DOHH2 (cell line): ENCODE data around the gene BST2.

Experiments
- H3F3A ChIP-seq: fragments of 200-600 bp; sonication (generic), shearing (Covaris generic); 2 replicates; pipeline ENCODE4 v1.6.0; 2016; ENCODE audit warnings: antibody characterized with exemption, mild to moderate bottlenecking; ENCODE audit not compliant: control insufficient read depth, insufficient read depth
- H3K27ac ChIP-seq: fragments of 200-600 bp; sonication (generic); 2 replicates; pipeline ENCODE4 v1.5.1; 2014; ENCODE audit warnings: low read depth, mild to moderate bottlenecking, low read length, moderate library complexity
- H3K27me3 ChIP-seq: fragments of 200-600 bp; sonication (generic); 2 replicates; pipeline ENCODE4 v1.6.1; 2014; ENCODE audit warnings: mild to moderate bottlenecking, low read length, mixed read lengths; ENCODE audit not compliant: control insufficient read depth
- H3K36me3 ChIP-seq: fragments of 200-600 bp; sonication (generic); 2 replicates; pipeline ENCODE4 v1.6.1; 2014; ENCODE audit warnings: mild to moderate bottlenecking, low read length, moderate library complexity, mixed read lengths; ENCODE audit not compliant: control insufficient read depth
- H3K4me1 ChIP-seq: fragments of 200-600 bp; sonication (generic); 2 replicates; pipeline ENCODE4 v1.6.1; 2014; ENCODE audit warnings: mild to moderate bottlenecking, low read length, mixed read lengths; ENCODE audit not compliant: control insufficient read depth
- H3K4me2 ChIP-seq: fragments of 200-600 bp; sonication (generic); 2 replicates; pipeline ENCODE4 v1.6.0; 2014; ENCODE audit warnings: mild to moderate bottlenecking, low read length, moderate library complexity
- H3K4me3 ChIP-seq: fragments of 200-600 bp; sonication (generic); 2 replicates; pipeline ENCODE4 v1.5.1; 2014; ENCODE audit warnings: mild to moderate bottlenecking, low read length, mixed read lengths
- H3K79me2 ChIP-seq: fragments of 200-600 bp; sonication (generic); 2 replicates; pipeline ENCODE4 v1.6.1; 2014; ENCODE audit warnings: mild to moderate bottlenecking, low read length, mixed read lengths; ENCODE audit not compliant: control insufficient read depth
- H3K9me2 ChIP-seq: fragments of 200-600 bp; sonication (generic); replicated peaks from 2 replicates; pipeline ENCODE4 v1.6.1; 2014; ENCODE audit warnings: mild to moderate bottlenecking, low read length, mixed read lengths; ENCODE audit not compliant: control insufficient read depth
- H3K9me3 ChIP-seq: fragments of 200-600 bp; sonication (generic); 2 replicates; pipeline ENCODE4 v1.6.1; 2014; ENCODE audit warnings: antibody characterized with exemption, low read length, mixed read lengths; ENCODE audit not compliant: control insufficient read depth, insufficient read depth
- H4K20me1 ChIP-seq: fragments of 200-600 bp; sonication (generic); 2 replicates; pipeline ENCODE4 v1.6.0; 2014; ENCODE audit warnings: low read depth, mild to moderate bottlenecking, antibody characterized with exemption, low read length, moderate library complexity; ENCODE audit not compliant: control insufficient read depth, insufficient read depth
- CTCF ChIP-seq: fragments of 200-600 bp; sonication (generic); IDR thresholded peaks from one replicate; pipeline ENCODE4 v1.5.1; 2014; ENCODE audit warnings: antibody characterized with exemption, mild to moderate bottlenecking, low read depth, low read length; ENCODE audit not compliant: poor library complexity, severe bottlenecking
- EZH2phosphoT487 ChIP-seq: fragments of 200-600 bp; sonication (generic); IDR thresholded peaks from 2 replicates; pipeline ENCODE4 v1.6.1; 2017; ENCODE audit warnings: borderline replicate concordance, mild to moderate bottlenecking, antibody characterized with exemption, low read length, moderate library complexity, mixed read lengths

Gene BST2

DNA sequence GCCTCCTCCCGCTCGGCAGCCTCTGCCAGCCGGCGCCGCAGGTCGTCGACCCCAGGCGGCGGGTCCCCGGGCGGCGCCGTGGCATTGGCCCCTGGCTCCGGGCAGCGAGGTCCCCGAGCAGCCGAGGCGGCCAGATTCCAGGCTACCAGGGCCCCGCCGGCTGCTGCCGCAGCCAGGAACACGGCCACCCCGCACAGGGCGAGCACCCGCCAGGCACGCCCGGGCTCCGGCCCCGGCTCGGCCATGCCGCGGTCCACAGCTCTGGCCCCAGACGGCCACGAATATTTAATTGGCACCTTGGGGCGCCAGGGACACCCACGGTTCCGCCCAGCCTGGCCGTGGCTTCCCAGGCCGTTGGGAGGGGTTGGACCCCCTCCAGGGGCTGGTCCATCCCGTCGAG, 11.5 kb downstream of the BST2 start, which contains the start of gene CCDC194:
CCDC194 (minus strand) TSS at position 283 of the 400 bp plus-strand sequence; CDS start at position 245, 38 bp downstream.
- H3F3A ChIP-seq = peaks cover 22% of the 10 kb centered on the region
- no peaks in the 10 kb centered on the region for H3K9me2 ChIP-seq
- H3K27me3 ChIP-seq = 0 out of 2 replicates have a peak, but pooled peaks cover 2% of the 10 kb centered on the region
- H3K4me3 ChIP-seq = no peak within 1 kb of the TSS
- H3K4me2 ChIP-seq = peak within 1 kb of the TSS; percentile 45
- no peaks in the 10 kb centered on the region for H3K9me3 ChIP-seq
- H4K20me1 ChIP-seq = no peaks in the 10 kb centered on the region
- peak within 1 kb of the TSS; percentile 64 for H3K27ac ChIP-seq
- H3K4me1 ChIP-seq = peaks cover 32% of the 10 kb centered on the region
- no peak for TF ChIP-seq EZH2phosphoT487
- TF ChIP-seq CTCF = no peak
- peaks cover 11% of the 10 kb centered on the region for H3K36me3 ChIP-seq
- H3K79me2 ChIP-seq = no peaks in the 10 kb centered on the region

- Histone ChIP-seq H3K27me3 (0 out of 2 replicates have a peak, but pooled peaks cover 2% of the 10 kb centered on the region), H3K4me3 (no peak overlapping the region), H3K9me3 (no peaks in the 10 kb centered on the region), H3K36me3 (peaks cover 8% of the 10 kb centered on the region), H3K4me1 (peaks cover 32% of the 10 kb centered on the region), H3F3A (peaks cover 19% of the 10 kb centered on the region), H3K27ac (no peak overlapping the region), H3K4me2 (no peak overlapping the region), H3K9me2 (no peaks in the 10 kb centered on the region), H3K79me2 (no peaks in the 10 kb centered on the region), H4K20me1 (no peaks in the 10 kb centered on the region)
- no peak for TF ChIP-seq CTCF
- TF ChIP-seq EZH2phosphoT487 = no peak
Measured at GRCh38 chr19:17393002-17393401, 12.4 kb downstream of the BST2 start.

DNA sequence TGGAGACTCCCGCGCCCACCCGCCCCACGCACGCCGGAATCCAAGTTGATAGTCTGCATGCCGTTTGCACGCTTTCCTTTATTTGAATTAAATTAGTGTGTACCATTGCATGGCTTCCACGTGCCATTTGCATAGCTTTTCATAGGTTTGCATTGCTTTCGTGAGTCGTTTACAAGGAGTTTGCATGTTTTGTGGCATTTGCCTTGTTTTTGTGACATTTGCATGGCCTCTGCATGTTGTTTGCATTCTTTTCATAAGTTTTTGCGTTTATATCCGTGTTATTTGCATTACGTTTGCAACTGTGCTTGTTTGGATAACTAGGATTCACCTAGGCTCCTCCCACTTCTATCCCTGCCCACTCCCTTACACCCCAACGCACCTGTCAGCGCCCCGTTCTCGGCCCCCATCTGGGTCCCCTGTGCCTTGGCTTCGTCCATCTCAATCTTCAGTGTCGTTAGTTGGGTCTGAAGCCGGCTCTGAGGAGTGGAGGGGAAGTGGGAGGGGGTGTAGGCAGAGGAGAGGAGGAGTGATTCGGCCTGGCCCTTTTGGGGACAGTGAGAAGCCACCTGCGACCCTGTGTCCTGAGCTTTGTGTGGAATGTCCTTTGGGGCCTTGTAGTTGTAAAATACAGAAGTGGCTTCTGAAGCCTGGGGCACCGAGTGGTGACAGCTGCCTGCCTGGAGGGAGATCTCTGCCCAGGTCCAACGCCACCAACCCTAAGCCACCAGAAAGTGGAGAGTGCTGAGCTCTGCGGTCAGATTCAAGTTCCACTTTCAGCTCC, 13.9 kb downstream of the BST2 start:
- H3K27me3 ChIP-seq = 0 out of 2 replicates have a peak, but pooled peaks cover 2% of the 10 kb centered on the region
- H3K27ac ChIP-seq = no peak overlapping the region
- peaks cover 15% of the 10 kb centered on the region for H3F3A ChIP-seq
- peak overlapping the region; percentile 53 for H3K4me3 ChIP-seq
- no peaks in the 10 kb centered on the region for H3K9me2 ChIP-seq
- H3K9me3 ChIP-seq = no peaks in the 10 kb centered on the region
- TF ChIP-seq CTCF = no peak
- TF ChIP-seq EZH2phosphoT487 = no peak
- H4K20me1 ChIP-seq = no peaks in the 10 kb centered on the region
- H3K4me1 ChIP-seq = peaks cover 32% of the 10 kb centered on the region
- peak overlapping the region; percentile 66 for H3K4me2 ChIP-seq
- peaks cover 3% of the 10 kb centered on the region for H3K36me3 ChIP-seq
- no peaks in the 10 kb centered on the region for H3K79me2 ChIP-seq
